ENCODE measurements around the gene UBE2C.

DNA sequence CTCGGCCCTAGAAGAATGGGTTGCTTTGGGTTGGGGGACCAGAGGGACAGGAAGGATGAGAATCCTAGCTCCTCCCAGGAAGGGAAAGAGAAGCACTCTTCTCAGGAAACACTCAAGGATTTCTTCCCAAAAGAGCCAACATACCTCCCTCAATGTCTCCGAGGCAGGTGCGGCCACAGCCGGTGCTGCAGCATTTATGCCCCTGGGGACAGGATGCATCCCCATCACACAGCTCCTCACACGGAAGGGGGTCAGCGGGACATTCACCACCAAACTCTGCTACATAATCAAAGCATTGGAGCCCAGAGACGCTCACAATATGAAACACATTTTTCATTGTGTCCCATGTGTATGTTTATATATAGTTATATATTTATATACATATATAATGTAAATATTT lies 35.5 kb upstream of the UBE2C start:
- TF ChIP-seq, protein P1, sequence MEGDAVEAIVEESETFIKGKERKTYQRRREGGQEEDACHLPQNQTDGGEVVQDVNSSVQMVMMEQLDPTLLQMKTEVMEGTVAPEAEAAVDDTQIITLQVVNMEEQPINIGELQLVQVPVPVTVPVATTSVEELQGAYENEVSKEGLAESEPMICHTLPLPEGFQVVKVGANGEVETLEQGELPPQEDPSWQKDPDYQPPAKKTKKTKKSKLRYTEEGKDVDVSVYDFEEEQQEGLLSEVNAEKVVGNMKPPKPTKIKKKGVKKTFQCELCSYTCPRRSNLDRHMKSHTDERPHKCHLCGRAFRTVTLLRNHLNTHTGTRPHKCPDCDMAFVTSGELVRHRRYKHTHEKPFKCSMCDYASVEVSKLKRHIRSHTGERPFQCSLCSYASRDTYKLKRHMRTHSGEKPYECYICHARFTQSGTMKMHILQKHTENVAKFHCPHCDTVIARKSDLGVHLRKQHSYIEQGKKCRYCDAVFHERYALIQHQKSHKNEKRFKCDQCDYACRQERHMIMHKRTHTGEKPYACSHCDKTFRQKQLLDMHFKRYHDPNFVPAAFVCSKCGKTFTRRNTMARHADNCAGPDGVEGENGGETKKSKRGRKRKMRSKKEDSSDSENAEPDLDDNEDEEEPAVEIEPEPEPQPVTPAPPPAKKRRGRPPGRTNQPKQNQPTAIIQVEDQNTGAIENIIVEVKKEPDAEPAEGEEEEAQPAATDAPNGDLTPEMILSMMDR (IDR thresholded peaks at IDR 0.05; ENCODE audit: low read length): no peak
- TF ChIP-seq EZH2 (optimal IDR thresholded peaks at IDR 0.05; ENCODE audit: low read depth, low read length): no peak
- no peak for TF ChIP-seq EZH2phosphoT487 (IDR thresholded peaks at IDR 0.05; ENCODE audit: low read length)

Measured in MM.1S (cell line).